Activated CD8-positive, alpha-beta T cell treated with anti-CD3 and anti-CD28 coated beads for 36 hours (primary cell): ENCODE data around the gene PLPP6. TPM values are rescaled to one million over a fixed set of nuclear protein-coding genes. Genes with fewer than 3 reads are reported as not detected.

ENCODE experiments used
- ATAC-seq: fragments of 200-7000 bp; cut with Tn5 transposase; one replicate; pipeline ENCODE4 v1.10.0; 2021; ENCODE audit warnings: mild to moderate bottlenecking, moderate library complexity
- CTCF ChIA-PET: fragments of 350-600 bp; sonication (Branson Sonifier 250); formaldehyde crosslinking; loops from one replicate; lab custom pipeline; 2021; ENCODE audit warnings: antibody characterized with exemption; lab: Charles Lee
- POLR2A ChIA-PET: fragments of 350-600 bp; sonication (Branson Sonifier 250); formaldehyde crosslinking; loops from one replicate; lab custom pipeline; 2021; ENCODE audit warnings: antibody characterized with exemption; lab: Charles Lee
- DNase-seq: peaks from one replicate; pipeline ENCODE4 v3.0.0-alpha.2; 2020
- H3K27ac Mint-ChIP-seq: one replicate; pipeline ENCODE4 v1.8.0; 2021; ENCODE audit warnings: mild to moderate bottlenecking, mixed read lengths
- H3K27me3 Mint-ChIP-seq: one replicate; pipeline ENCODE4 v1.8.0; 2021; ENCODE audit warnings: mixed read lengths
- H3K36me3 Mint-ChIP-seq: one replicate; pipeline ENCODE4 v1.8.0; 2021; ENCODE audit warnings: low read depth, mixed read lengths
- H3K4me1 Mint-ChIP-seq: one replicate; pipeline ENCODE4 v1.8.0; 2021; ENCODE audit warnings: low read depth, mixed read lengths
- H3K4me3 Mint-ChIP-seq: one replicate; pipeline ENCODE4 v1.8.0; 2021; ENCODE audit warnings: mild to moderate bottlenecking, moderate library complexity, mixed read lengths
- H3K9me3 Mint-ChIP-seq: one replicate; pipeline ENCODE4 v1.8.0; 2021; ENCODE audit warnings: mixed read lengths
- intact Hi-C: fragments of 100-400 bp; cut with micrococcal nuclease; formaldehyde crosslinking; loops from one replicate; pipeline ENCODE4 v1.10.0; 2022
- total RNA-seq, 2 experiments: library from RNA; stranded (reverse); gene quantifications; one replicate each; pipeline ENCODE4 v1.2.3, GENCODE V29; 2021
- TF ChIP-seq, protein P1 (sequence below): fragments of 200-600 bp; IDR thresholded peaks from one replicate; pipeline ENCODE4 v1.8.0; 2022; ENCODE audit warnings: antibody characterized with exemption, mild to moderate bottlenecking

Gene PLPP6
- total RNA-seq, 2 experiments from 2014 or later = 2.8 to 3.2 TPM

DNA sequence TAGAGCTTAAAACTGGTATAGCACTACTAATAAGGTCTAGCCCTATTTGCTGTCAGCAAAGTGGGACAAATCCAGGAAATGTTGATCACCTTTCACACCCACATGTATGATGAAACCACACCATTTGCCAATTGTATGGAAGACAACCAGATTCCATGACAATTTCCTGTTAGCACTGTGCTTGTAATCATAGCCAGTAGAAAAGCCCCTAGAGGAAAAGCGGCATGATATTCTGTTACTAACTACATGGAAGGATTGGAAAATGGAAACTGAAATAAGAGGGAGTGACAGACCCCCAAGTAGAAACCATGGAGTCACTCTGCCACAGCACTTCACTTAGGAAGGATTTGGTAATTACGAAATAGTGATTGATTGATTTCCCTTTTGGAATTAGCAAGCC is 3.3 kb downstream of the PLPP6 start:
- Mint-ChIP-seq H3K27me3 (no peaks in the 10 kb centered on the region), H3K36me3 (no peaks in the 10 kb centered on the region), H3K27ac (no peak overlapping the region), H3K4me3 (no peak overlapping the region), H3K4me1 (peaks cover 68% of the 10 kb centered on the region), H3K9me3 (peaks cover 2% of the 10 kb centered on the region)
- TF ChIP-seq, protein P1, sequence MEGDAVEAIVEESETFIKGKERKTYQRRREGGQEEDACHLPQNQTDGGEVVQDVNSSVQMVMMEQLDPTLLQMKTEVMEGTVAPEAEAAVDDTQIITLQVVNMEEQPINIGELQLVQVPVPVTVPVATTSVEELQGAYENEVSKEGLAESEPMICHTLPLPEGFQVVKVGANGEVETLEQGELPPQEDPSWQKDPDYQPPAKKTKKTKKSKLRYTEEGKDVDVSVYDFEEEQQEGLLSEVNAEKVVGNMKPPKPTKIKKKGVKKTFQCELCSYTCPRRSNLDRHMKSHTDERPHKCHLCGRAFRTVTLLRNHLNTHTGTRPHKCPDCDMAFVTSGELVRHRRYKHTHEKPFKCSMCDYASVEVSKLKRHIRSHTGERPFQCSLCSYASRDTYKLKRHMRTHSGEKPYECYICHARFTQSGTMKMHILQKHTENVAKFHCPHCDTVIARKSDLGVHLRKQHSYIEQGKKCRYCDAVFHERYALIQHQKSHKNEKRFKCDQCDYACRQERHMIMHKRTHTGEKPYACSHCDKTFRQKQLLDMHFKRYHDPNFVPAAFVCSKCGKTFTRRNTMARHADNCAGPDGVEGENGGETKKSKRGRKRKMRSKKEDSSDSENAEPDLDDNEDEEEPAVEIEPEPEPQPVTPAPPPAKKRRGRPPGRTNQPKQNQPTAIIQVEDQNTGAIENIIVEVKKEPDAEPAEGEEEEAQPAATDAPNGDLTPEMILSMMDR = no peak
- ATAC-seq (no peak), DNase-seq (no peak)
- CTCF ChIA-PET = interaction anchor here (1.0 to 2.0 kb wide), 6 partner anchors 11 to 61 kb away, joined by 3 to 8 read pairs (median 3); no protein-coding TSS in a partner anchor
- POLR2A ChIA-PET = interaction anchor here (1.0 to 2.0 kb wide), 4 partner anchors 12 to 75 kb away, joined by 3 to 5 read pairs (median 4); partner anchors contain the start of genes AK3 and CDC37L1
- intact Hi-C loops = no loop called here

DNA sequence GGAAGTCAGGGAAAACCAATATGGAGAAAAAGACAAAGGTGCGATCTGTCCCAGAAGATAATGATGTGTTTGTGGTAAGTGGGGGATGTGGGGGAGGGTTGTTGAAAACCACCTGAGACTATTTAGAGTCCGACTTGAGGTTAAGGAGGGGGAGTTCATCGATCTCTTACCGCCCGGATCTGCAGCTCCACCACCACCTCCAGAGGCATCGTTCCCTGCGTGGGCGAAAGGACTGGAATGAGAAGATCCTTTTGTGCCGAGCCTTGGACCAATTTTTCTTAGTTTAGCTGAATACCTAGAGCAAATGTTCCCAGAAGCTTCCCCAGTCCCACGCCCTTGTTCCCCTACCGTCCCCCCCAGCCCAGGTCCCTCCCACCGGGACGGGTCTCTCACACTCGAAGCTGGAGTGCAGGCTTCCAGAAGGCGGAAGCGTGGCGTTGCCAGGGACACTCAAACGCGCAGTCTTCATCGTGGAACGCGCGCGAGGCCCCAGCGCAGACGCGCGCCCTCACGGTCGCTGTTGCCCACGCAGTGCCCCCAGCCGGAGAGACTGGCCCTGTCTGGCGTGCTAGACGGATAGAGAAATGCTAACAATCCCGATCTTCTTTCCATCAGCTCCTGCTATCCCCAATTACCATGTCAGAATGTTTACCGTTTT is 4.1 kb downstream of the PLPP6 start, which contains the start of gene SPATA6L:
TSS of gene SPATA6L (minus strand) at position 439 of the 658 bp plus-strand sequence. CDS start at position 209, 230 bp downstream.
- ChIA-PET CTCF (interaction anchor here (1.0 to 2.0 kb wide), 5 partner anchors 10 to 62 kb away, joined by 3 to 8 read pairs (median 3); no protein-coding TSS in a partner anchor), POLR2A (interaction anchor here (0.7 to 2.0 kb wide), 6 partner anchors 11 to 74 kb away, joined by 3 to 5 read pairs (median 4); partner anchors contain the start of genes AK3 and CDC37L1)
- DNase-seq = peak; percentile 54
- no peaks in the 10 kb centered on the region for H3K27me3 Mint-ChIP-seq
- ATAC-seq = peak; percentile 37
- H3K36me3 Mint-ChIP-seq = no peaks in the 10 kb centered on the region
- H3K27ac Mint-ChIP-seq = peak within 1 kb of the TSS; percentile 27
- no peaks in the 10 kb centered on the region for H3K9me3 Mint-ChIP-seq
- H3K4me1 Mint-ChIP-seq = peaks cover 72% of the 10 kb centered on the region
- H3K4me3 Mint-ChIP-seq = peak within 1 kb of the TSS; percentile 70
- TF ChIP-seq, protein P1 = no peak
- intact Hi-C loops = no loop called here

DNA sequence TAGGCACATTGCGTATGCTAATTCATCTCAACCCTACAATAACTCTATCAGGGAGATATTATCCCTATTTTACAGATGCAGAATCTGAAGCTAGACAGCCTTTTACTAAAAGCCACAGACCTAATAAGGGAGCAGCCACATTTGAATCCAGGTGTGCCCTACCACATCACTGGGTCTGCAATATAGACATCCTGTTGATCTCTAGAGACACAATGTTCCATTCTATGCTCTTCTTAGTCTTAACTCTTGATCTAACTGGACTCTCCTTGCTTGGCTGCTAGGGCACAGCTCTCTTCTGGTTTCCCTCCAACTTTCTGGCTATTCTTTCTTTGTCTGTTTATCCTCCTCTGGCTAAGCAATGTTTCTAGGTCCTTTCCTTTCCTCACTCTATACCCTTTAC is 5.6 kb downstream of the PLPP6 start:
- ATAC-seq (no peak), DNase-seq (no peak)
- Mint-ChIP-seq H3K27me3 (no peaks in the 10 kb centered on the region), H3K36me3 (no peaks in the 10 kb centered on the region), H3K27ac (no peak overlapping the region), H3K9me3 (no peaks in the 10 kb centered on the region), H3K4me3 (no peak overlapping the region), H3K4me1 (peaks cover 64% of the 10 kb centered on the region)
- ChIA-PET CTCF (no interaction called here), POLR2A (no interaction called here)
- TF ChIP-seq, protein P1 = no peak
- intact Hi-C loops = no loop called here

DNA sequence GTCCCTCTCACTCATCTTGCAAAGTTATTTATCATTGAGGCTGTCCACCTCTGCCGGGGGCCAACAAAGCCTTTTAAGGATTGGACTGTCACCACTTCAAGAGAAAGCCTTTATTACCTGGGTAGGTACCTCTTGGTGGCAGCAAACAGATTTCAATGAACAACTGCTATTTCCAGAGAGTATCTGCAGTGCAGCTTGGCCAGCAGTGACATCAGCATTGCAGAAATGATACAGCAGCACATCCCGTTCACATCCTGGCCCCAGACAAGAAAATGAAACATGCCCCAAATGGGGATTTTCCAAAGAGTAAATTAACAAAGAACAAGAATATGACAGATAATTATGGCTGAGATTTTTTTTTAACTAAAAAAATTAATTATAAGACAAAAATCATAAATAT is 6.5 kb downstream of the PLPP6 start:
- Mint-ChIP-seq H3K27ac (no peak overlapping the region), H3K36me3 (no peaks in the 10 kb centered on the region), H3K9me3 (no peaks in the 10 kb centered on the region), H3K4me3 (no peak overlapping the region), H3K4me1 (peaks cover 55% of the 10 kb centered on the region), H3K27me3 (no peaks in the 10 kb centered on the region)
- intact Hi-C loops = no loop called here
- ChIA-PET CTCF (no interaction called here), POLR2A (interaction anchor here (0.7 kb wide), 1 partner anchor 73 kb away, joined by 3 read pairs; the partner anchor contains the start of gene AK3)
- no peak for ATAC-seq
- TF ChIP-seq, protein P1 = no peak
- no peak for DNase-seq

DNA sequence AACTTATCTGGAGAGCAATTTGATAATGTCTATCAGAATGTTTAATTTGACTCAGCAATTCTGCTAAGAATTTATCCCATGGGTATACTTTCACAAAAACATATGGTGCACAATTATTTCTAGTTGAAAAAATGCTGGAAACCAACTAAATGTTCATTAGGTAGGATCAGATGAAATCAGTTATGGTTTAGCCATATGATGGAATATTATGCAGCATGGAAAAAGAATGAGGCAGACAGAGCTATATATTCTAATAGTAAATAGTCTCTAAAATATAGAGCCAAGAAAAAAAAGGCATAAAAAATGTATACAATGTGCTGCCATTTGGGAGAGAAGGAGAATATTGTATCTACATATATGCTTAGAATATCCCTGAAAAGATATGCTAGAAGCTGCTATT is 7.8 kb downstream of the PLPP6 start:
- DNase-seq (no peak), ATAC-seq (no peak)
- H3K4me3 Mint-ChIP-seq = no peak overlapping the region
- POLR2A ChIA-PET = interaction anchor here (0.7 kb wide), 1 partner anchor 71 kb away, joined by 4 read pairs; no protein-coding TSS in a partner anchor
- intact Hi-C loops = no loop called here
- CTCF ChIA-PET = no interaction called here
- TF ChIP-seq, protein P1 = no peak
- H3K36me3 Mint-ChIP-seq = no peaks in the 10 kb centered on the region
- H3K9me3 Mint-ChIP-seq = no peaks in the 10 kb centered on the region
- no peaks in the 10 kb centered on the region for H3K27me3 Mint-ChIP-seq
- no peak overlapping the region for H3K27ac Mint-ChIP-seq
- H3K4me1 Mint-ChIP-seq = peaks cover 44% of the 10 kb centered on the region
